SK-N-SH (cell line): ENCODE results near the gene THSD7A.

Experiments
- CHD2 ChIP-seq: fragments of 150-350 bp; IDR thresholded peaks from 2 replicates; pipeline ENCODE4 v1.6.1; 2018; ENCODE audit warnings: low read length; ENCODE audit not compliant: partially characterized antibody
- MAX ChIP-seq: IDR thresholded peaks from 2 replicates; pipeline ENCODE4 v1.4.0; 2012; ENCODE audit warnings: low read depth
- YY1 ChIP-seq: IDR thresholded peaks from 2 replicates; pipeline ENCODE4 v1.4.0; 2012; ENCODE audit warnings: low read depth, mild to moderate bottlenecking

- TF ChIP-seq YY1 (no peak), CHD2 (no peak), MAX (no peak)
Observed at GRCh38 chr7:11848251-11848650, 16.3 kb upstream of the THSD7A start.
